GM12878 (cell line): ENCODE measurements around the gene DPP3. TPM values are rescaled to one million over a fixed set of nuclear protein-coding genes. Genes with fewer than 3 reads are reported as not detected.

Source experiments
- ATAC-seq: fragments of 200-7000 bp; cut with Tn5 transposase; 3 replicates; pipeline ENCODE4 v1.9.1; 2020; ENCODE audit warnings: mild to moderate bottlenecking, moderate library complexity
- BruUV-seq: library from RNA; stranded (reverse); fragments of 400-500 nt; replicated peaks from 2 replicates; lab custom pipeline; 2021; lab: Mats Ljungman, UMichigan
- CTCF ChIA-PET: fragments of 300-600 bp; sonication (Branson Sonifier 250); formaldehyde crosslinking; extraction: SDS; loops from one replicate; lab custom pipeline; 2021; ENCODE audit warnings: inconsistent platforms; lab: Yijun Ruan, JAX
- POLR2A ChIA-PET: fragments of 350-600 bp; formaldehyde crosslinking; extraction: SDS; loops from one replicate; lab custom pipeline; 2021; ENCODE audit warnings: inconsistent platforms; lab: Charles Lee
- RAD21 ChIA-PET: fragments of 300-600 bp; sonication (Branson Sonifier 250); formaldehyde crosslinking; loops from one replicate; lab custom pipeline; 2023; ENCODE audit warnings: antibody characterized with exemption; ENCODE audit not compliant: unreplicated experiment; lab: Charles Lee
- SMC1A ChIA-PET: fragments of 300-600 bp; sonication (Branson Sonifier 250); formaldehyde crosslinking; loops from one replicate; lab custom pipeline; 2023; ENCODE audit not compliant: unreplicated experiment, uncharacterized antibody; lab: Charles Lee
- DNase-seq: peaks from one replicate; pipeline ENCODE4 v3.0.0-alpha.2; 2011; ENCODE audit warnings: low read depth, low spot score
- FAIRE-seq: peaks from 3 replicates; lab custom pipeline; 2011; peaks lifted over from hg19 to GRCh38; lab: Jason Lieb, UNC
- H2AFZ ChIP-seq: 2 replicates; pipeline ENCODE4 v1.6.0; 2011; ENCODE audit warnings: low read depth, low read length, control low read depth; ENCODE audit not compliant: control insufficient read depth
- H3K27ac ChIP-seq: 2 replicates; pipeline ENCODE4 v1.5.1; 2011; ENCODE audit warnings: control low read depth; ENCODE audit not compliant: control insufficient read depth, insufficient read depth
- H3K27me3 ChIP-seq, 2 experiments: replicated peaks in 1 of 2; 2 replicates each; pipeline versions ENCODE4 v1.6.0 to v1.6.1; 2011; ENCODE audit warnings: low read length in 1 of 2; ENCODE audit not compliant: control insufficient read depth in 2 of 2, insufficient read depth in 2 of 2
- H3K36me3 ChIP-seq, 2 experiments: 2 replicates each; pipeline ENCODE4 v1.5.1; 2011; ENCODE audit warnings: low read length in 1 of 2; ENCODE audit not compliant: control insufficient read depth in 2 of 2, insufficient read depth in 2 of 2
- H3K4me1 ChIP-seq: 2 replicates; pipeline ENCODE4 v1.6.1; 2011; ENCODE audit warnings: mild to moderate bottlenecking, low read length, moderate library complexity, mixed read lengths; ENCODE audit not compliant: control insufficient read depth, insufficient read depth
- H3K4me2 ChIP-seq: 2 replicates; pipeline ENCODE4 v1.6.0; 2011; ENCODE audit warnings: control low read depth; ENCODE audit not compliant: control insufficient read depth, insufficient read depth
- H3K4me3 ChIP-seq: fragments of 200-600 bp; sonication (generic); 2 replicates; pipeline ENCODE4 v1.5.1; 2016
- H3K79me2 ChIP-seq: 2 replicates; pipeline ENCODE4 v1.6.0; 2011; ENCODE audit warnings: low read length; ENCODE audit not compliant: control insufficient read depth, insufficient read depth
- H3K9ac ChIP-seq: 2 replicates; pipeline ENCODE4 v1.8.0; 2011; ENCODE audit warnings: low read length, control low read depth, mixed read lengths; ENCODE audit not compliant: control insufficient read depth, insufficient read depth
- H3K9me3 ChIP-seq: replicated peaks from 3 replicates; pipeline ENCODE4 v1.5.1; 2011; ENCODE audit warnings: mild to moderate bottlenecking, low read length; ENCODE audit not compliant: control insufficient read depth, insufficient read depth
- H4K20me1 ChIP-seq: 2 replicates; pipeline ENCODE4 v1.6.0; 2011; ENCODE audit not compliant: control insufficient read depth, insufficient read depth
- CREB1 ChIP-seq: IDR thresholded peaks from 2 replicates; pipeline ENCODE4 v1.6.1; 2012; ENCODE audit warnings: low read depth, mild to moderate bottlenecking, inconsistent platforms
- HDGF ChIP-seq: fragments of 450-650 bp; IDR thresholded peaks from 2 replicates; pipeline ENCODE4 v1.6.1; 2016; ENCODE audit warnings: antibody characterized with exemption
- POLR2A ChIP-seq: IDR thresholded peaks from 2 replicates; pipeline ENCODE4 v1.6.1; 2011; ENCODE audit warnings: low read depth, mild to moderate bottlenecking, low read length
- RBBP5 ChIP-seq: fragments of 200-600 bp; sonication (generic); conservative IDR thresholded peaks from 2 replicates; pipeline ENCODE4 v1.6.1; 2016
- SKIL ChIP-seq: fragments of 450-650 bp; IDR thresholded peaks from 2 replicates; pipeline ENCODE4 v1.6.1; 2017; ENCODE audit warnings: mild to moderate bottlenecking, low read depth, inconsistent platforms; ENCODE audit not compliant: poor library complexity, severe bottlenecking
- SMARCA5 ChIP-seq: fragments of 450-650 bp; IDR thresholded peaks from 2 replicates; pipeline ENCODE4 v1.6.1; 2017; ENCODE audit warnings: mild to moderate bottlenecking
- SREBF1 ChIP-seq: IDR thresholded peaks from 2 replicates; pipeline ENCODE4 v1.6.1; 2012; ENCODE audit warnings: mild to moderate bottlenecking, low read length
- STAT1 ChIP-seq: fragments of 450-650 bp; conservative IDR thresholded peaks from 2 replicates; pipeline ENCODE4 v1.6.1; 2014; ENCODE audit warnings: antibody characterized with exemption, mild to moderate bottlenecking
- STAT3 ChIP-seq: IDR thresholded peaks from 2 replicates; pipeline ENCODE4 v1.6.1; 2011; ENCODE audit warnings: low read depth, low read length, improper control_type of control experiment
- ZNF592 ChIP-seq: fragments of 450-650 bp; IDR thresholded peaks from 2 replicates; pipeline ENCODE4 v1.6.1; 2017; ENCODE audit warnings: mild to moderate bottlenecking, moderate library complexity
- WGBS: methylation state at CpG from one replicate; pipeline ENCODE4 v1.1.6; 2016; ENCODE audit warnings: low lambda C conversion rate; ENCODE audit not compliant: insufficient replicate concordance, insufficient coverage; ENCODE audit errors: missing lambda C conversion rate; 5-methylcytosine and 5-hydroxymethylcytosine counted together
- in situ Hi-C: fragments of 300-500 bp; cut with MboI; formaldehyde crosslinking; loops from 9 replicates; pipeline ENCODE4 v1.14.3; 2018; ENCODE audit warnings: mixed read lengths
- intact Hi-C: fragments of 100-400 bp; cut with micrococcal nuclease; formaldehyde crosslinking; loops from one replicate; pipeline ENCODE4 v1.14.2; 2022; ENCODE audit not compliant: unreplicated experiment
- polyA plus RNA-seq, 11 experiments: library from polyadenylated mRNA; depleted of rRNA in 4 of 11; unstranded in 6 of 11; stranded (reverse) in 5 of 11; fragments of >200 nt; fragmentation: Nextera tagmentation in 4 of 11; fragmentation: Illumina TruSeq in 1 of 11; extraction: Ambion mirVana in 4 of 11; extraction: Trizol in 1 of 11; gene quantifications; 1 replicate in 1 of 11; 2 replicates in 10 of 11; pipeline versions ENCODE4 v1.2.1 to v1.2.3, GENCODE V29; 2011 to 2016; ENCODE audit warnings: inconsistent platforms in 2 of 11, missing spikeins in 2 of 11, low read depth in 1 of 11
- total RNA-seq, 4 experiments: library from RNA; depleted of rRNA in 3 of 4; stranded (reverse); fragments of >200 nt in 3 of 4; fragmentation: Illumina TruSeq in 1 of 4; extraction: Trizol in 1 of 4; gene quantifications; 2 replicates each; pipeline versions ENCODE4 v1.2.1 to v1.2.3, GENCODE V29; 2013 to 2021

DPP3 gene
- total and polyA plus RNA-seq, 10 of the 15 experiments (the other 5 are each of a cell fraction or from before 2014, with no cell fraction given): 6.0 to 117 (median 78.1) TPM

GRCh38 chr11:66450560-66450959 lies 29.7 kb upstream of the DPP3 start:
- ATAC-seq: no peak
- no peaks in the 10 kb centered on the region for H3K79me2 ChIP-seq
- DNase-seq: no peak
- ChIA-PET SMC1A (no interaction called here), POLR2A (no interaction called here)
- intact Hi-C loops: no loop called here
- WGBS: 2% methylated on average over 4 of the region's 4 CpGs
- H3K4me2 ChIP-seq: no peak overlapping the region
- H3K4me3 ChIP-seq: no peak overlapping the region
- H4K20me1 ChIP-seq: no peaks in the 10 kb centered on the region
- H3K27ac ChIP-seq: no peak overlapping the region
- in situ Hi-C loops: no loop called here
- no peaks in the 10 kb centered on the region for H3K36me3 ChIP-seq
- TF ChIP-seq STAT3: no peak
- TF ChIP-seq HDGF: no peak
- TF ChIP-seq SREBF1: no peak
- TF ChIP-seq POLR2A: no peak
- TF ChIP-seq, all 136 proteins: peak for 0
- no peak for FAIRE-seq
- H3K4me1 ChIP-seq: no peaks in the 10 kb centered on the region; the same call in 1 of the 2 replicates
- no TSS peak for BruUV-seq
- H2AFZ ChIP-seq: no peak overlapping the region
- RAD21 ChIA-PET: no interaction called here
- no peaks in the 10 kb centered on the region; a peak in 1 of 4 replicates for H3K27me3 ChIP-seq
- CTCF ChIA-PET: no interaction called here
- no peaks in the 10 kb centered on the region for H3K9me3 ChIP-seq
- H3K9ac ChIP-seq: no peak overlapping the region

GRCh38 chr11:66451663-66452062 lies 28.6 kb upstream of the DPP3 start:
- H3K4me2 ChIP-seq: no peak overlapping the region
- H3K4me1 ChIP-seq: no peaks in the 10 kb centered on the region; the same call in 1 of the 2 replicates
- SMC1A ChIA-PET: no interaction called here
- POLR2A ChIA-PET: no interaction called here
- ATAC-seq: no peak
- no peaks in the 10 kb centered on the region for H4K20me1 ChIP-seq
- H3K9me3 ChIP-seq: no peaks in the 10 kb centered on the region
- WGBS: 13% methylated on average over 4 of the region's 4 CpGs
- CTCF ChIA-PET: interaction anchor here (0.6 kb wide), 1 partner anchor 66 kb away, joined by 3 read pairs; no protein-coding TSS in a partner anchor
- RAD21 ChIA-PET: no interaction called here
- in situ Hi-C loops: no loop called here
- no peaks in the 10 kb centered on the region for H3K79me2 ChIP-seq
- TF ChIP-seq STAT1: no peak
- TF ChIP-seq RBBP5: no peak
- TF ChIP-seq CREB1: no peak
- TF ChIP-seq ZNF592: no peak
- TF ChIP-seq SKIL: no peak
- no peak for TF ChIP-seq SMARCA5
- TF ChIP-seq, all 136 proteins: peak for 0
- no peak overlapping the region for H2AFZ ChIP-seq
- no peak for DNase-seq
- no peak overlapping the region for H3K4me3 ChIP-seq
- no TSS peak for BruUV-seq
- H3K9ac ChIP-seq: no peak overlapping the region
- no peak for FAIRE-seq
- H3K27ac ChIP-seq: no peak overlapping the region
- H3K27me3 ChIP-seq: no peaks in the 10 kb centered on the region; a peak in 1 of 4 replicates
- intact Hi-C loops: no loop called here
- H3K36me3 ChIP-seq: no peaks in the 10 kb centered on the region
